ENCODE data around the gene OR10R2.

DNA sequence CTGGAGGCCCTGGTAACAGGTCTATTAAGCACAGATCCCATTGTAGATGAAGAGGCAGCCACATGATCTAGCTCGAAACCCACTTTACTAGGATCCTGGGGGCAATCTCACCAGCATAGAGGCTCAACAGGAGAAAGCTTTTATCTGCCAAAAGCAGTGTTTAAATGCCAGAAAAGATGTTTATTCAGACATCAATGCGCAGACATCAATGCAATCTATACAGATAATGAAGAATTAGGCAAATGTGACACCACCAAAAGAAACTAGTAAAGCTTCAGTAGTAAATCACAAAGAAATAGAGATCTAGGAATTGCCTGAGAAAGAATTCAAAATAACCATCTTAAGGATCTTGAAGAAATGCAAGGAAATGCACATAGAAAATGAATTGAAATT, 49.6 kb downstream of the OR10R2 start:
- TF ChIP-seq EZH2 (IDR thresholded peaks at IDR 0.05; ENCODE audit: borderline replicate concordance, insufficient read depth, low read length, poor library complexity, severe bottlenecking) (no peak), CTCF (IDR thresholded peaks at IDR 0.05; ENCODE audit: poor library complexity, severe bottlenecking) (no peak), SMC3 (conservative IDR thresholded peaks at IDR 0.05; ENCODE audit: poor library complexity) (no peak)

All from neural cell (in vitro differentiated cells).